ENCODE measurements around the gene PLAAT5.
"Not testable (repeated sequence)": the region's sequence is repeated elsewhere in the genome, so short reads cannot be mapped to it uniquely, and the experiment has no call there.

PLAAT5 gene, protein sequence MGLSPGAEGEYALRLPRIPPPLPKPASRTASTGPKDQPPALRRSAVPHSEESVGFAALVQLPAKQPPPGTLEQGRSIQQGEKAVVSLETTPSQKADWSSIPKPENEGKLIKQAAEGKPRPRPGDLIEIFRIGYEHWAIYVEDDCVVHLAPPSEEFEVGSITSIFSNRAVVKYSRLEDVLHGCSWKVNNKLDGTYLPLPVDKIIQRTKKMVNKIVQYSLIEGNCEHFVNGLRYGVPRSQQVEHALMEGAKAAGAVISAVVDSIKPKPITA

GRCh38 chr11:63490551-63491239, at the start of gene PLAAT5:
Gene PLAAT5, minus strand, starts transcription at chr11:63491167. Its CDS starts 133 bp downstream, at chr11:63491034.
- DNase-seq = peak; percentile 29

DNA sequence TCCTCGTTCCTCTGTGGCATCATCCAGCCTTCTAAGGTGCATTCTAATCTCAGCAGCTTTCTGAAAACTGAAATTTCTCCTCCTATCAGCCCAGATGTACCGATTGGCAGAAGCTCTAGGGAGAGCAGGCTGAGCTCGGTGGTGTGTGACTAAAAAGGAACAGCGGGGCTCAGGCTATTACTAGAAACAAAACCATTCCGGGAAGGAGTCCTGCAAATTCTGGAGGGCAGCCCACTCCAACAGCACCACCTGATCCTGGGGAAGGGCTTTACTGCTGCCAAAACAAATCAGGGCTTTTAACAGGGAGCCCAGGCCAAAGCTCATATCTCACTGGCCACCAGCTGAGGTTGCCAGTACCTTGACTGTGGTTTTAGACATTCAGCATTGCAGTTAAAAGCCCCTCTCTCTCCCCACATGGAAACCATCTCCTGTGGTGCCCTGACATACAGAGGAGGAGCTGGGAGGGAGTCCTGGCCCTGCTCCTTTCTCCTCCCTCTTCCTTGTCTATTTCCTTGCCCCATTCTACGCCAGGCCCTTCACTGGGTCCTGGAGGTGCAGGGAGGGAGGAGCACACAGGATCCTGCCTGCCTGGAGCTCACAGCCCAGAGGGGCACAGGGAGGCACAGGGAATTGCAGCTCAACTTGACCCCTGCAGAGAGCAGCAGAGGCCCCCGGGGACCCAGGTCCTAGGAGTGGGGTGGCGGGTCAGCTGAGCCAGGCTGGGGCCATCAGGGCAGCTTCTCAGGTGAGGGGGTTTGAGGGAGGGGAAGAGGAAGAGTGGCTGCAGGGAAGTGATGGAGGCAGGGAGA, 46.5 kb upstream of the PLAAT5 start:
- no peak for DNase-seq

DNA sequence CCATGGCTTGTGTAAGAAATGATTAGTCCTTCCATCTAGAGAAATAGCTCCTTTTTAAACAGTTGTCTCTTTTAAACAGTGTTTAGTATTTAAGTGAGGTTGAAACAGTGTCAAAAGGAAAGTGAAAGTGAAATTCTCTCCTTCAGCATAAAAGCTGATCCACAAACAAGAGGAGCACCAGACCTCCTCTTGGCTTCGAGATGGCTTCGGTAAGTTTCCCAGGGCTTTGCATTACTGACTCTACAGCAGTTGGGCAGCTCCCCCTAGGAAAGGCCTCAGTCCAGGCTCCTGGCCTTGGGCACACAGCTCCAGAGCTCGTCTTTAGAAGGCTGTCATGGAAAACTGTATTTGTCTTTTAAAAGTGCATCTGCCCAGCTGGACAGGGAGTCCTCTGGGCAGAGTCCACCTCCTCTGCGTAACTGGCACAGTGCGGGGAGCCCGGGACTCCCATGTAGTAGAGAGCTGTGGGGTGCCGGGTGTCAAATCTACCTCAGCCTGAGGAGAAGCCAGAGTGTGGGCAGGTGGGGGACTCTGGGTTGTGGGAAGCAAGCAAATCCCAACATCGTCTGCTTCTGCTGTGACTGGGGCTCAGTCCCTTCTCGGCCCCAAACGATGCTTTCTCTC, 45.8 kb upstream of the PLAAT5 start, which contains the start of gene PLAAT4:
TSS of gene PLAAT4 (plus strand) at position 140 of the 624 bp plus-strand sequence. CDS start at position 201, 61 bp downstream.
- no peak for DNase-seq

DNA sequence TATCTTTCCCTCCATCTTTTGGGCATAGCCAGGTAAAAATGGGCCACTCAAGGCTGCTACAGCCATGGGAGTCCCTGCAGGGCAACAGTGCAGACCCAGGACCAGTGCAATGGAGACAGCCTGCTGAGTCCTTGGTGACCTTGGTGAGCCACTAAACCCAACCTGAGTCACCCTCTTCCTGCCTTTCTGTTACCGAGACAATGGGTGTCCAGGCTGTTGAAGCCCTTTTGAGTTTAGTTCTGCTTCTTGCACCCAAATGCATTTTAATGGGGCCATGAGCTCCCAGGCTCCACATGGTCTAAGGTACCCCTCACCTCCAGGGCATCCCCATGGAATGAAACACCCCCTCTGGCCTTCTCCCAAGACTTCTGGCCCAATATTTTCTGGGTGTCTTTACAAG, 44.8 kb upstream of the PLAAT5 start:
- DNase-seq = no peak

- DNase-seq = no peak
Observed at GRCh38 chr11:63534895-63535461, 44.0 kb upstream of the PLAAT5 start.

DNA sequence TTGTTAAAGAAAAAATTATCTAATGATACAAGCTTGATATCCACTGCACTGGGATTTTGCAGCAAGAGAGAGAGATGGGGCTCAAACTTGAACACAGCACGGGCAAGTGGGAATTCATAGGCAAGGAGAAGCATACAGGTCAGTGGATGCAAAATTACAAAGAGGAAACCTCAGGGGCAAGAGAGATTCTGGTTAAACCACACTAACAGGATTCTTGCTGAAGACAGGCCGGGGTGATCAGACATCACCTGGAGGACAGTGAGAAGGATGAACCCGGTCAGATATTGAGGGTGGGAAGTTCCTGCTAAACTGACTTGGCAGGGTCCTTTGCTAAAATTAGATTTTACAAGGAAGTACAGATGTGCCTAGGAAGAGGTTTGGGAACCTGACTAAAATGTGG, 43.1 kb upstream of the PLAAT5 start:
- DNase-seq = no peak

DNA sequence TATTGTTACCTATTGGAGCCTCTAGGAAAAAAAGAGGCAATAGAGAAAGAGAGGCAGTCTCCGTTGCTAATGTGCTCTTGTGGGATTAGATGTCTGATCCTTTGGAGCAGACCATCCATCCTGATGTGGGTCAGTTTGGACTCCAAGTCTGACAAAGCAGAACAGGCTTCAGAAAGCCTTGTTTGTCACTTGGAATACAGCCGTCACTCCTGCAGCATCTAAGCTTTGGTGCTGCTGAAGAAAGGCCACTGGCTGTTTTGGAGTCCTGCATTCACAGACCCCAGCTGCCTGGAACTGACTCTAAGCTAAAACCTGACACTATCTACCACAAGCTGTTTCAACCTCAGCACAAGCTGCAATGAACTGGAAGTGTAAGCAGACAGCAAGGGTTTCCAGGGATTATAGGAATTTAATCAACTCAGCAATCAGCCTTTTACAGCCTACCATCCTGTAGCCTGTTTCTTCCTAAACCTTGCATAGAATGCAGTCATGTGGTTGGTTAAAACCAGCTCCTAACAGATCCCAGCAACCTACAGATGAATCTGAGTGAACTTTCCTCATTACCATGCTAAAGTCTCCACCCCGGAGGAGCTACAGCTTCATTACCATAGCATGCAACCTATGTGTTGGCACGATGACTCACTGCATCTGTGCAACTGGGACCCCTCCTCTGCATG, 42.0 kb upstream of the PLAAT5 start:
- no peak for DNase-seq

DNA sequence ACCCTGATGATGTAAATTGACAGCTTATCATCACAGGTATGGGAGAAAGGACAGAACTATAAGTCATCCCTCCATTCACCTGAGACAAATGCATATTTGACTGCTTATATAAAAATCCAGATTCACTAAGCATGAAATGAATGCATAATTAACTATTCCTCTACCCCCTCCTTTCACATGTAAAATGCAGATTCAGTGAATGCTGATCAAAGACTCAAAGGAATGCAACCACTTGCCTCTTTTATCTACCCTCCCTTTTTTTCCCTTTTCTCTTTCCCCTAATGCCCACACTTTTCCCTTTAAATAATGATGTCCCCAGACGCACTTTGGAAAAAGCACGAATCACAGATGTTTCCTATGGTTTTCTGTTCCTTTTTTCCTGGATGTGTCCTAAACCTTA, 41.1 kb upstream of the PLAAT5 start:
- no peak for DNase-seq

- DNase-seq = peak; percentile 30
Observed at GRCh38 chr11:63531074-63531792, 40.3 kb upstream of the PLAAT5 start.

DNA sequence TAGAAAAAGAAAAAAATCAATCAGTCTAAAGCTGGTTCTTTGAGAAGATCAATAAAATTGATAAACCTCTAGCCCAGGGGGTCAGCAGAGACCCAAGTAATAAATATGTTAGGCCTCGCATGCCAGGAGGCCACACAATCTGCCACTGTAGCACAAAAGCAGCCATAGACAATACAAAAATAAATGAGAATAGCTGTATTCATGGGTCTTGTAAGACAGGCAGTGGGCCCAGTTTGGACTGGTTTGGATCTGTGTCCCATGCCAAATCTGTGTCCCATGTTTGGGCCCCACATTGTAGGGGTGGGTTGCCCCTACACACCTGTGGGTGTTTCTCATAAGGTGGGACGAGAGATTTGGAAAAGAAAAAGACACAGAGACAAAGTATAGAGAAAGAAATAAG, 39.1 kb upstream of the PLAAT5 start:
- DNase-seq = no peak

- not testable (repeated sequence) for DNase-seq
Observed at GRCh38 chr11:63529373-63529772, 38.4 kb upstream of the PLAAT5 start.

DNA sequence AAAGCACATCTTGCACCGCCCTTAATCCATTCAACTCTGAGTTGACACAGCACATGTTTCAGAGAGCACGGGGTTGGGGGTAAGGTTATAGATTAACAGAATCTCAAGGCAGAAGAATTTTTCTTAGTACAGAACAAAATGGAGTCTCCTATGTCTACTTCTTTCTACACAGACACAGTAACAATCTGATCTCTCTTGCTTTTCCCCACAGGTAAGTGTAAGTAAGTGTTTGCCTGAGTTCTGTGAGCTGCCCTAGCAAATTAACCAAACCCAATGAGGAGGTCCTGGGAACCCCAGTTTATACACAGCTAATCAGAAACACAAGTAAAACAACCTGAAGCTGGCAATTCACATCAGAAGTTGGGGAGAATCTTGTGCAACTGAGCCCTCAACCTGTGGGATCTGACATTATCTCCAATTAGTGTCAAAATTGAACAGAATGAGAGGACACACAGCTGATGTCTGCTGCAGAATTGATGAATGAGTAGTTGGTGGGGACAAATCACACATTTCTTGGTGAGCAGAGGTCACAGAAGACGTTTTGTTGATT, 37.8 kb upstream of the PLAAT5 start:
- not testable (repeated sequence) for DNase-seq

DNA sequence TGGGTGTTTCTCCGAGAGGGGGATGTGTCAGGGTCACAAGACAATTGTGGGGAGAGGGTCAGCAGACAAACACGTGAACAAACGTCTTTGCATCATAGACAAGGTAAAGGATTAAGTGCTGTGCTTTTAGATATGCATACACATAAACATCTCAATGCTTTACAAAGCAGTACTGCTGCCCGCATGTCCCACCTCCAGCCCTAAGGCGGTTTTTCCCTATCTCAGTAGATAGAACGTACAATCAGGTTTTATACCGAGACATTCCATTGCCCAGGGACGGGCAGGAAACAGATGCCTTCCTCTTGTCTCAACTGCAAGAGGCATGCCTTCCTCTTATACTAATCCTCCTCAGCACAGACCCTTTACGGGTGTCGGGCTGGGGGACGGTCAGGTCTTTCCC, 37.2 kb upstream of the PLAAT5 start:
- DNase-seq = not testable (repeated sequence)

DNA sequence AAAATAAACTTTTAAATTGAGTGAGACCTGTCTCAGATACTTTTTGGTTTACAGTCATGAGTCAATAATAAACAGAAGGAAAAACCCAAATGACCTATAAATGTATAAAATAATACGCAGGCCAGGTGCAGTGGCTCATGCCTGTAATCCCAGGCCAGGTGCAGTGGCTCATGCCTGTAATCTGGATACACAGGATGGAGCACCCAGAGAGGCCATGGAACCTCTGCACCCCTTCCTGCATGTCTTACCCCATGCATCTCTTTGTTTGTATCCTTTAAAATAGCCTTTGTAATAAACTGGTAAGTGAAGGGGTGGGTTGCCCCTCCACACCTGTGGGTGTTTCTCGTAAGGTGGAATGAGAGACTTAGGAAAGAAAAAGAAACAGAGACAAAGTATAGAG, 36.7 kb upstream of the PLAAT5 start:
- DNase-seq = no peak

DNA sequence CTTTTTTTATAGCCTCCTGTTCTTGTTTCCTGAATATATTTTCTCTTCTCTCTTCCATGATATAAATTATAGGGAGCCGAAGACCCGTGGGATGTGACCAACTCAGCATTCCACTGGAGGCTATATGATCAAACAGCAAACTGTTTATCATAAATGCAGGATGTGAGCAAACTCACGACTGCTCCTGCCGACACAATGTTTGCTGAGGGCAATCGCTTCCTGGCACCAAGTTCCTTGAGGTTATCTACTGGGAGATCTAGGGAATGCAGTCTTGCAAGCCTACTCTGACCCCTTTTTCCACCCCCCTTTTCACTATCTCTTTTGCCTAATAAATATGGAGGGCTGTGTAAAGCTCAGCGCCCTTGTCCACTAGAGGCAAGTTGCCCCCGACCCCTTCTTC, 32.2 kb upstream of the PLAAT5 start:
- no peak for DNase-seq

- DNase-seq = no peak
Observed at GRCh38 chr11:63521896-63522295, 30.9 kb upstream of the PLAAT5 start.

DNA sequence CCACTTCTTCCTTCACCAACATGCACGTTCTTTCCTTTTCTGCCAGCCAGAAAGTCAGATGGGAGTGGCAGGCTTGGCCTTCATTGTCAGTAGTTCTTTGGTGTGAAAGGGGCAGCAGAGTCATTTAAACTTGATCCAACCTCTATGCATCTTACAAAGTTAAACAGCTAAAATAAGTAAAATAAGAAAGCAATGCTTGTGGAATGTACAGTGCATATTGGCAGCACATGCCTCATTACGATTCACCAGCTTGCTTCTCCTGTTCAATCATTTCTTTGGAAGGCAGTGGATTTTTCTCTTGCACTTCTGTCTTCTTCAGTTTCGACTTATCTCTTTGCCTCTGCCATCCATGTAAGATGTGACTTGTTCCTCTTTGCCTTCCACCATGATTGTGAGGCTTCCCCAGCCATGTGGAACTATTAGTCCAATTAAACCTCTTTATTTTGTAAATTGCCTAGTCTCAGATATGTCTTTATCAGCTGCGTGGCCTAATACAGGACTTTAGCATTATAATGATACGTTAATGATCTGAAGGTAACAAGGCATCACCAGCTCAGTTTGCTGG, 29.7 kb upstream of the PLAAT5 start:
- DNase-seq = no peak

DNA sequence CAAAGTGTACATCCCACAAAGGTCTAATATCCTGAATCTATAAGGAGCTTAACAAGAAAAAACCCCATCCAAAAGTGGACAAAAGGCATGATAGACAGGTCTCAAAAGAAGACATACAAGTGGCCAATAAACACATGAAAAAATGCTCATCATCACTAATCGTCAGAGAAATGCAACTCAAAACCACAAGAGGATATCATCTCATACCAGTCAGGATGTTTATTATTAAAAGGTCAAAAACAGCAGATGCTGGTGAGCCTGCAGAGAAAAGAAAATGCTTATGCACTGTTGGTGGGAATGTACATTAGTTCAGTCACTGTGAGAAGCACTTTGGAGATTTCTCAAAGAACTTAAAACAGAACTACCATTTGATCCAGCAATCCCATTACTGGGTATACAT, 27.6 kb upstream of the PLAAT5 start:
- no peak for DNase-seq

DNA sequence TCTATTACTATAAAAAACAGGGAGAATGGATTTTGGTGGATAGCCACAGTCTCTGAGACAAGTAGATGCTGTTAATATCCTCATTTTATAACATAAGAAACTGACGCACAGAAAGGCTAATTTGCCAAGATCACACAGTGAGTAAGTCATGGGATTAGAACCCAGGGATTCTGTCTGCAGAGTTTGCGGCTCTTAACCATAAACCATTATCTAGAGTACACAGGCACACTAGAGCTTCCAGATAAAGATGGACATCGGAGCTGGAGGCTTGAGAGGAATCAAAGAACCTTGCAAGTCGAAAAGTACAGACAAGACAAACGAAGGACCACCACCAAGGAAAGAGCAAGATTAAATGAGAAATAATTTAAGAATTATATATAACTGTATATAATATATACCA, 26.2 kb upstream of the PLAAT5 start:
- no peak for DNase-seq

GRCh38 chr11:63516109-63516508, 25.1 kb upstream of the PLAAT5 start:
- no peak for DNase-seq

DNA sequence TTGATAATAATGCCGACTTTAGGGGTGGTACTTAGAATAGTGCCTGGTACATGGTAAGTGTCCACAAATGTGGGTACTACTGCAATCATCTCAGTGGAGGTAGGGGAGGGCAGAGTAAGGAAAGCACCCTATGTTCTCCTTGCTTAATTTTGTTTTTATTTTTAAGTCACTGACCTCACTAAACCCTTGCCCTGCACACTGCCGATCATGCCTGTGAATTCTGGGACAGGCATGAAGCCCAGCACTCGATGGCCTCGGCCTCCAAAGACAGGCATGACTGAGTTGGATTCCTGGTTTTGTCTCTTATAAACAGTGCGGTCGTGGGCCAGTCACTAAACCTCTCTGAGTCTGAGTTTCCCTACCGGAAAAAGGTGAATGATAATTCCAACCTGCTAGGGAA, 21.8 kb upstream of the PLAAT5 start:
- DNase-seq = no peak

Data from activated CD8-positive, alpha-beta memory T cell treated with anti-CD3 and anti-CD28 coated beads, Interleukin-2, amount 50 U/mL, for 4 hours (primary cell).